Measurements from ENCODE around the gene TOP3B.

The TOP3B gene

GRCh38 chr22:21992593-21993237 lies 10.1 kb upstream of the TOP3B start:
- TF ChIP-seq, protein P1, sequence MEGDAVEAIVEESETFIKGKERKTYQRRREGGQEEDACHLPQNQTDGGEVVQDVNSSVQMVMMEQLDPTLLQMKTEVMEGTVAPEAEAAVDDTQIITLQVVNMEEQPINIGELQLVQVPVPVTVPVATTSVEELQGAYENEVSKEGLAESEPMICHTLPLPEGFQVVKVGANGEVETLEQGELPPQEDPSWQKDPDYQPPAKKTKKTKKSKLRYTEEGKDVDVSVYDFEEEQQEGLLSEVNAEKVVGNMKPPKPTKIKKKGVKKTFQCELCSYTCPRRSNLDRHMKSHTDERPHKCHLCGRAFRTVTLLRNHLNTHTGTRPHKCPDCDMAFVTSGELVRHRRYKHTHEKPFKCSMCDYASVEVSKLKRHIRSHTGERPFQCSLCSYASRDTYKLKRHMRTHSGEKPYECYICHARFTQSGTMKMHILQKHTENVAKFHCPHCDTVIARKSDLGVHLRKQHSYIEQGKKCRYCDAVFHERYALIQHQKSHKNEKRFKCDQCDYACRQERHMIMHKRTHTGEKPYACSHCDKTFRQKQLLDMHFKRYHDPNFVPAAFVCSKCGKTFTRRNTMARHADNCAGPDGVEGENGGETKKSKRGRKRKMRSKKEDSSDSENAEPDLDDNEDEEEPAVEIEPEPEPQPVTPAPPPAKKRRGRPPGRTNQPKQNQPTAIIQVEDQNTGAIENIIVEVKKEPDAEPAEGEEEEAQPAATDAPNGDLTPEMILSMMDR (IDR thresholded peaks at IDR 0.05; ENCODE audit: control insufficient read depth, insufficient read depth, low read depth, low read length, missing control alignments) = no peak
- DNase-seq (ENCODE audit: low read depth) = no peak
- H3K4me3 ChIP-seq (ENCODE audit: control insufficient read depth, low read depth, low read length) = no peak overlapping the region

GRCh38 chr22:21991774-21992173 lies 9.2 kb upstream of the TOP3B start:
- DNase-seq (ENCODE audit: low read depth) = no peak
- no peak overlapping the region for H3K4me3 ChIP-seq (ENCODE audit: control insufficient read depth, low read depth, low read length)
- TF ChIP-seq, protein P1 (IDR thresholded peaks at IDR 0.05; ENCODE audit: control insufficient read depth, insufficient read depth, low read depth, low read length, missing control alignments) = no peak

DNA sequence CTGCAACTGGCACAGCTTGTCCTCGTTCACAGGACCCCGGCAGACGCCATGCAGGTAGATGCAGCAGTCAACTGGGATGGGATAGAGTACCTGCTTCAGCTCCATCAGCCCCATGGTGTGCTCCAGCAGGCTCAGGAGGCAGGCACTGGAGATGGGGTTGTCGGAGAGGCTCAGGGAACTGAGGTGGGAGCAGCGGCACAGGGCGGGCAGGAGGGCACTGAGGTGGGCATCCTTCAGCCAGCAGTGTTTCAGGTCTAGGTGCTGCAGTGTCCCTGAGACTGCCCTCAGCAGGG lies 8.7 kb upstream of the TOP3B start:
- no peak overlapping the region for H3K4me3 ChIP-seq (ENCODE audit: control insufficient read depth, low read depth, low read length)
- DNase-seq (ENCODE audit: low read depth) = no peak
- TF ChIP-seq, protein P1 (IDR thresholded peaks at IDR 0.05; ENCODE audit: control insufficient read depth, insufficient read depth, low read depth, low read length, missing control alignments) = no peak

DNA sequence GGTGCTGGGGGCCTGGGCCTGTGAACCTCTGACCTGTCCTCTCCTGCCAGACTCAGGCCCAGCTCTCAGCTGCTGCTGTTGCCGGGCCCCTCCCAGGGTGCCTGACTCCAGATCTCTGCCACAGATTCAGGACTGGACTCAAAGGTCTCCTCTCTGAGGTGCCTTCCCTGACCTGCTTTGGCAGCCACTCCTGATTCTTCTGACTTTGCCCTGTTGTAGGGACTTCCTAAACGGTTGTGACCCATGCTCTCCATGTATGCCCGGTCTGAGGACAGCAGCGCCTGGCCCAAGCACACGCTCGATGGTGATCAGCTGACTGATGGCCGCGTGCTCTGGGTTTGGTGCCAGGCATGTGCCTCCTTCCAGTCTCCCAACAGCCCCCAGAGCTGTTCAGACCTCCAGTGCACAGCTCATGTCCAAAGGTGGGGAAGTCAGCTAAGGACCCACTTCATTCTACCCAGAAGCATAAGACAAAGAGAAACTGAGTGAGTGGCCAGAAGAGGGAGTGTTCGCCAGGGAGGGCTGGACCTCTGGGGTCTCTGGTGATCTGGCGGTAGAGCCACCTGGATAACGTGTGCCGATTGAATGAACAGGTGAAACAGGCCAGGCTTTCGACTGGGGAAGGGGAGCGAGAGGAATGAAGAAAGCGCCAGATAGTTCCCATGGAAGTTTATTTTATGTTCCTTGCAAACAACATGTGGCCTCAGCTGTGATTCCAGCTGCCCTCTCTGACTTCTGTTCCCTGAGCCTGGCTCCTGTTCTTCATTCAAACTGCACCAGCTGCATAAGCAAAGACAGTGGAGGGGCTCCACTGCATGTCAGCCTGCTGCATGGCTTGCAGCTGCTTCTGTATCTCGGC lies 8.1 kb upstream of the TOP3B start:
- no peak for DNase-seq (ENCODE audit: low read depth)
- TF ChIP-seq, protein P1 (IDR thresholded peaks at IDR 0.05; ENCODE audit: control insufficient read depth, insufficient read depth, low read depth, low read length, missing control alignments) = no peak
- no peak overlapping the region for H3K4me3 ChIP-seq (ENCODE audit: control insufficient read depth, low read depth, low read length)

DNA sequence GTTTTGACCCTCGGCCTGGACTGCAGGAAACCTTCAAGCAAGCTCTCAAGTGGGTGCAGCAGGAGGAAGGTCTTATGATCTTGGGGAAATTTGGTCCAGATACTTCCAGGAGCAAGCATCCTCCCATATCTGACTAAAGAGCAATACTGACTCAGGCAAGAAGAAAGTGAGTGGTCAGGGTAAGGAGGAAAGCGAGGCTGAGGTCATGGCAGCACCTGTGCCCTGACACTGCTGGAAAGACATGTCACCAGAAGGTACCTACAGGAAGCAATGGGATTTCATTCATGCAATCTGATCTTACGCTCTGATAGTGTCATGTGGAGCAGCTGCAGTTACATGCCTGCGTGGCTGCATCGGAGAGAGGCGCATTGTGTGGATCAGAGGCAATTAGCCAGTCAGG lies 6.5 kb upstream of the TOP3B start:
- no peak for DNase-seq (ENCODE audit: low read depth)
- TF ChIP-seq, protein P1 (IDR thresholded peaks at IDR 0.05; ENCODE audit: control insufficient read depth, insufficient read depth, low read depth, low read length, missing control alignments) = no peak
- no peak overlapping the region for H3K4me3 ChIP-seq (ENCODE audit: control insufficient read depth, low read depth, low read length)

DNA sequence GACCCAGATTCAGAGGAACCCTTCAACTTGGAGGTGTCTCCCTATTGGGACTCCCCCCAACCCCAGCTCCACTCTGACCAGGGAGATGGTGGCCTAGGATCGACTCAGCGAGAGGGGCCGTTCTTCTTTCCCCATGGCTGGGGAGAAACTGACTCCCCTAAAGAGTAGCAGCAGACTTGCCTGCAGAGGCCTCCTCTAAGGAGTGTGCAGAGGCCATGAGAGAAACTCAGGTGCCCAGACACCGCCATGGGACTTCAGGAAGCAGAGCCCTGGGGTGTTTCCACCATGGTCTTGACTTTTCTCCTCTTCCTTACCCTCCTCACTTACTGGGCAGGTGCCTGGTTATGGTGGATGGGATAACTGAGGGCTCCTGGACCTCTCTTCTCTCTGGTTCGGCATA lies 2.6 kb upstream of the TOP3B start:
- DNase-seq (ENCODE audit: low read depth) = no peak
- TF ChIP-seq, protein P1 (IDR thresholded peaks at IDR 0.05; ENCODE audit: control insufficient read depth, insufficient read depth, low read depth, low read length, missing control alignments) = no peak
- H3K4me3 ChIP-seq (ENCODE audit: control insufficient read depth, low read depth, low read length) = no peak overlapping the region

Measured in AG09309 (cell line).